ENCODE data around the gene RGS6.

The RGS6 gene

DNA sequence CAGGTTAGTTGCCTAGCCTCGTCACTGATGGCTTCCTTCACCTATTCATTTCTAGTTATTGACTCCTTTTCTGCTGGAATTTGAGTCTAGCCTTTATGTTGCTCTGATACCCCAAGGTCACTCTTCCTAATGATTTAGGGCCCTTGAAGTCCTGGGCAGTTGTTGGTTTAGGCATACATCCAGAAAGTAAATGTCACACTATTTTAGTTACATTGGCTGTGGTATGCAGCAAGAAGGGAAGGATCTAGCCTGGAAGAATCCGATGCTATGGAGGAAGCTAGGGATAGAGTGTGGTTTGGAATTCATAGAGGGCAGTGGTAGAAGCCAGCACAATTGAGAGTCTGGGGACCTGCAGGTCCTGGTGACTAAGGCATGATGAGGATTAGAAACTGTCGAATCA is 38.0 kb downstream of the RGS6 start:
- H3K27ac ChIP-seq, result no peak overlapping the region
- TF ChIP-seq, protein P1, sequence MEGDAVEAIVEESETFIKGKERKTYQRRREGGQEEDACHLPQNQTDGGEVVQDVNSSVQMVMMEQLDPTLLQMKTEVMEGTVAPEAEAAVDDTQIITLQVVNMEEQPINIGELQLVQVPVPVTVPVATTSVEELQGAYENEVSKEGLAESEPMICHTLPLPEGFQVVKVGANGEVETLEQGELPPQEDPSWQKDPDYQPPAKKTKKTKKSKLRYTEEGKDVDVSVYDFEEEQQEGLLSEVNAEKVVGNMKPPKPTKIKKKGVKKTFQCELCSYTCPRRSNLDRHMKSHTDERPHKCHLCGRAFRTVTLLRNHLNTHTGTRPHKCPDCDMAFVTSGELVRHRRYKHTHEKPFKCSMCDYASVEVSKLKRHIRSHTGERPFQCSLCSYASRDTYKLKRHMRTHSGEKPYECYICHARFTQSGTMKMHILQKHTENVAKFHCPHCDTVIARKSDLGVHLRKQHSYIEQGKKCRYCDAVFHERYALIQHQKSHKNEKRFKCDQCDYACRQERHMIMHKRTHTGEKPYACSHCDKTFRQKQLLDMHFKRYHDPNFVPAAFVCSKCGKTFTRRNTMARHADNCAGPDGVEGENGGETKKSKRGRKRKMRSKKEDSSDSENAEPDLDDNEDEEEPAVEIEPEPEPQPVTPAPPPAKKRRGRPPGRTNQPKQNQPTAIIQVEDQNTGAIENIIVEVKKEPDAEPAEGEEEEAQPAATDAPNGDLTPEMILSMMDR (conservative IDR thresholded peaks at IDR 0.05), result no peak
- no peak for TF ChIP-seq ZFX (IDR thresholded peaks at IDR 0.05)

DNA sequence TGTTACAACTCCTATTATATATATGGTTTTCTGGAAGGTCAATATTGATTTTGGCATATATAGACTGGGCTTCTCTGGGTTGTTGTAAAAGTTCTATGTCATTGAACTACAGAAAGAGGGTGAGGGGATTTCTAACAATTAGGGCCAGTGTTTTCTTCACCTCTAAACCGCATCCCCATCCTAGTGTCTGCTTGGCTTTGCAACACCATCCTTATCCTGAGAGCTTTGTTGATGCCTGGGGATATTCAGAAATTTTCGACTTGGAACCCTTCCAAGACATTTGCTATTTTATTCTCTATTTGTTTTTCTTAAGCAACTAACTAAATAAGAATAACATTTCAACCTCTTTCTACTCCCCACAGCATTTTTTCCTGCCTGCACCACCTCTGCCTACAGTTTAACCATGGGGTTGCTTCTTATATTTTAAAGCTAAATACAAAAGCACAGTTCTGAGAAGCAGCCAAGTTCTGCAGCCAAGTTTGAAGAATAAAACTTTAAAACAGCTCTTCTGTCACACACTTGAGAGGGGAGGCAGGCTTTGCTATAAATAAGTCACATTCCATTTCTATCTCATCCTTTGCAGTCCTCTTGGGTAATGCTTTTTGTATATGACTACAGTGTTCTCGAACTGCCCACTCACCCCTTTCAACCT is 53.4 kb downstream of the RGS6 start:
- H3K27ac ChIP-seq, result no peak overlapping the region
- TF ChIP-seq, protein P1 (conservative IDR thresholded peaks at IDR 0.05), result no peak
- TF ChIP-seq ZFX (IDR thresholded peaks at IDR 0.05), result no peak

DNA sequence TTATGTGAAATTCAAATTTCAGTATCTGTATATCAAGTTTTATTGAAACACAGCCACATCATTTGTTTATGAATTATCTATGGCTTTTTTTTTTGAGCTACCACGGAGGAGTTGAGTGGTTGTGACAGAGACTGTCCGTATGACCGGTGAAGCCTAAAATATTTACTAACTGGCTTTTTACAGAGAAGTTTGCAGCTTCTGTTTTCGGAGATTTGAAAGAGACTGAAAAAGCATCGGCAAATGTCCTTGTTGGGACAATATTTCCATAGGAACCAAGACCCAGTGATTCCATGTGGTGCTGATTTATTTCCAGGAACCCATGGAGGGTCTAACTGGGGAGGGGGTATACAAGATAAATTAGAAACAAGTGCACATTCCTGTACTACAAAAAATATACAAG is 56.2 kb downstream of the RGS6 start:
- TF ChIP-seq, protein P1 (conservative IDR thresholded peaks at IDR 0.05), result no peak
- no peak for TF ChIP-seq ZFX (IDR thresholded peaks at IDR 0.05)
- no peak overlapping the region for H3K27ac ChIP-seq

DNA sequence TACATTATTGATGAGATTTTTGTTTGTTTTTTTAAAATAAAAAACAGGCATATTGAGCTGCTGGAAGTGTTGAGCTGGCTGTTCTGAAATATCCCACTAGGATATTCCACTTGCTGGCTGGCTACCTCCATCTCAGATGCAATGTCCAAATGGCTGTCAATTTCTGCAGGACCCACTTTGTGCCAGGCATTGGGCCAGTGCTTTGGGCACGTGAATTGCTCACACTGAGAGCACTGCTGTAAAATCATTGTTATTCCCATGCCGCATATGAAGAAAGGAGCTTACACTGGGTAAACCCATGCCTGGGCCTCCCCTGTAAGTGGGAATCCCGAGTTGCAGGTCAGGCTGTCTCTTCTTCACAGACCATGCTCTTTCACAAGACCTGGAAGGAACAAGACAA is 56.7 kb downstream of the RGS6 start:
- no peak overlapping the region for H3K27ac ChIP-seq
- no peak for TF ChIP-seq ZFX (IDR thresholded peaks at IDR 0.05)
- TF ChIP-seq, protein P1 (conservative IDR thresholded peaks at IDR 0.05), result no peak

DNA sequence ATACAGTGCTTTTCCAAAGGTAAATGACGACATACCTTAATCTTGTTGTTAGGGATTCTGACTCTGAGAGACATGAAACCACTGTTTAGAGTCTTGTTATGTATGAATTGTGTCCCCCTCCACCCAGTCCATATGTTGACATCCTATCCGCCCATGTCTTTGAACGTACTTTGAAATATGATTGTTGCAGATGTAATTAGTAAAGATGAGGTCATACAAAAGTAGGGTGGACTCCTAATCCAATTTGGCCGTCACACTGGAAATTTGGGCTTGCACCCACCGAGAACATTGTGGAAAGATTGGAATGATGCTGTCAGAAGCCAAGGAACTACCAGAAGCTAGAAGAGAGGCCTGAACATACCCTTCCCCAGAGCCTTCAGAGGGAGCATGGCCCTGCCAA is 62.2 kb downstream of the RGS6 start:
- no peak for TF ChIP-seq ZFX (IDR thresholded peaks at IDR 0.05)
- TF ChIP-seq, protein P1 (conservative IDR thresholded peaks at IDR 0.05), result no peak
- H3K27ac ChIP-seq, result no peak overlapping the region

DNA sequence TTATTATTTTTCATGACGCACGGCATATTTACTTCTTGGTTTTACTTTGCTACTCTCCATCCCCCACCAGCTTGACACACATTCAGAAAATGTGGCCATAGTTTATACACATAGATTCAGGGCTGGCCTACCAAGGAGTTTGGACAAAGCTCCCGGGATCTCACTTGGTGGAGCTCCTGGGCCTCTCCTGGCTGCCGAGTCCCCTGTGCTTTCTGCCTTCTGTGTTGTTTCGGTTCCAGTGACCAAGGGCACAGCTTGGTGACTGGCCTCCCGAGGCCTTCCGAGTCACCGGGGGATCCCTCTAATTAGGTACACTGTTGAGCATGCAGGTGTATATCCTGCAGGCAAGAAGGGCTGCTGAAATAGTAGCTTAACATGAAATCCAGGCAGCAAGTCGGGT is 63.5 kb downstream of the RGS6 start:
- TF ChIP-seq, protein P1 (conservative IDR thresholded peaks at IDR 0.05), result no peak
- no peak for TF ChIP-seq ZFX (IDR thresholded peaks at IDR 0.05)
- H3K27ac ChIP-seq, result no peak overlapping the region

DNA sequence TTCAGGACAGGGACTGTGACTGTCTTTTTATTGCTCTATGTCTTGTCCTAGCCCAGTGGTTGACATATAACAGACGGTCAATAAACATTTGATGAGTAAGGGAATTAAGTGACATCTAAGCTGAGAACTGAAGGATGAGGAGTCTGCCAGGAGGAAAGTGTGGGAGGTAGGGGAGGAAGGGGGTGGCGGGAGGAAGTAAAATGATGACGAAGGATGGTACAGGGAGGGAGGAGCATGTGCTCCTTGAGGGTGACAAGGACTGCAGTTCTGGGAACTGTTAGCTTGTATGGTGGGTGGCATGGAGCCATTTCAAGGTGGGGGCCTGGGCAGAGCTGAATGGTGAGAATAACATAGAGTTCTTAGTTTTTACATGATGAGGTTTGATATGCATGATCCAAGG is 64.4 kb downstream of the RGS6 start:
- no peak for TF ChIP-seq ZFX (IDR thresholded peaks at IDR 0.05)
- TF ChIP-seq, protein P1 (conservative IDR thresholded peaks at IDR 0.05), result no peak
- no peak overlapping the region for H3K27ac ChIP-seq
